IMR-90 (cell line): Measurements from ENCODE around the gene MAP4K1.

Source experiments
- BHLHE40 ChIP-seq: fragments of 150-350 bp; IDR thresholded peaks from 2 replicates; pipeline ENCODE4 v1.6.1; 2016; ENCODE audit warnings: mild to moderate bottlenecking, low read depth, low read length
- CEBPB ChIP-seq: IDR thresholded peaks from 2 replicates; pipeline ENCODE4 v1.6.1; 2012; ENCODE audit warnings: low read depth, low read length, improper control_type of control experiment
- CHD1 ChIP-seq: IDR thresholded peaks from 2 replicates; pipeline ENCODE4 v1.6.1; 2012; ENCODE audit warnings: low read depth, low read length, improper control_type of control experiment
- FOS ChIP-seq: fragments of 150-350 bp; IDR thresholded peaks from 2 replicates; pipeline ENCODE4 v1.6.1; 2016; ENCODE audit warnings: low read depth, low read length
- MAZ ChIP-seq: IDR thresholded peaks from 2 replicates; pipeline ENCODE4 v1.6.1; 2012; ENCODE audit warnings: low read depth, mild to moderate bottlenecking, low read length, improper control_type of control experiment, moderate library complexity, borderline replicate concordance
- MXI1 ChIP-seq: IDR thresholded peaks from 2 replicates; pipeline ENCODE4 v1.6.1; 2012; ENCODE audit warnings: low read depth, mild to moderate bottlenecking, low read length, moderate library complexity, borderline replicate concordance
- NFE2L2 ChIP-seq: fragments of 150-350 bp; IDR thresholded peaks from 2 replicates; pipeline ENCODE4 v1.6.1; 2016; ENCODE audit warnings: low read depth, mild to moderate bottlenecking, low read length
- POLR2A ChIP-seq: IDR thresholded peaks from 2 replicates; pipeline ENCODE4 v1.6.1; 2012; ENCODE audit warnings: mild to moderate bottlenecking, low read depth, low read length
- RAD21 ChIP-seq: IDR thresholded peaks from 2 replicates; pipeline ENCODE4 v1.6.1; 2012; ENCODE audit warnings: low read length, improper control_type of control experiment
- RFX5 ChIP-seq: IDR thresholded peaks from 2 replicates; pipeline ENCODE4 v1.8.0; 2012; ENCODE audit warnings: low read depth, mild to moderate bottlenecking, low read length, moderate library complexity
- SMC3 ChIP-seq: fragments of 150-350 bp; IDR thresholded peaks from 2 replicates; pipeline ENCODE4 v1.6.1; 2016; ENCODE audit warnings: low read depth, mild to moderate bottlenecking, antibody characterized with exemption, low read length, moderate library complexity
- TF ChIP-seq, protein P1 (sequence below): conservative IDR thresholded peaks from 2 replicates; pipeline ENCODE4 v1.5.1; 2012; ENCODE audit warnings: mild to moderate bottlenecking, low read depth, low read length, improper control_type of control experiment
- TF ChIP-seq, protein P2 (sequence below): fragments of 150-350 bp; IDR thresholded peaks from 2 replicates; pipeline ENCODE4 v1.6.1; 2017; ENCODE audit warnings: mild to moderate bottlenecking, antibody characterized with exemption, low read length, low read depth
- TF ChIP-seq, protein P3 (sequence below): fragments of 150-350 bp; IDR thresholded peaks from 2 replicates; pipeline ENCODE4 v1.6.1; 2016; ENCODE audit warnings: low read depth, mild to moderate bottlenecking, low read length, moderate library complexity, borderline replicate concordance

DNA sequence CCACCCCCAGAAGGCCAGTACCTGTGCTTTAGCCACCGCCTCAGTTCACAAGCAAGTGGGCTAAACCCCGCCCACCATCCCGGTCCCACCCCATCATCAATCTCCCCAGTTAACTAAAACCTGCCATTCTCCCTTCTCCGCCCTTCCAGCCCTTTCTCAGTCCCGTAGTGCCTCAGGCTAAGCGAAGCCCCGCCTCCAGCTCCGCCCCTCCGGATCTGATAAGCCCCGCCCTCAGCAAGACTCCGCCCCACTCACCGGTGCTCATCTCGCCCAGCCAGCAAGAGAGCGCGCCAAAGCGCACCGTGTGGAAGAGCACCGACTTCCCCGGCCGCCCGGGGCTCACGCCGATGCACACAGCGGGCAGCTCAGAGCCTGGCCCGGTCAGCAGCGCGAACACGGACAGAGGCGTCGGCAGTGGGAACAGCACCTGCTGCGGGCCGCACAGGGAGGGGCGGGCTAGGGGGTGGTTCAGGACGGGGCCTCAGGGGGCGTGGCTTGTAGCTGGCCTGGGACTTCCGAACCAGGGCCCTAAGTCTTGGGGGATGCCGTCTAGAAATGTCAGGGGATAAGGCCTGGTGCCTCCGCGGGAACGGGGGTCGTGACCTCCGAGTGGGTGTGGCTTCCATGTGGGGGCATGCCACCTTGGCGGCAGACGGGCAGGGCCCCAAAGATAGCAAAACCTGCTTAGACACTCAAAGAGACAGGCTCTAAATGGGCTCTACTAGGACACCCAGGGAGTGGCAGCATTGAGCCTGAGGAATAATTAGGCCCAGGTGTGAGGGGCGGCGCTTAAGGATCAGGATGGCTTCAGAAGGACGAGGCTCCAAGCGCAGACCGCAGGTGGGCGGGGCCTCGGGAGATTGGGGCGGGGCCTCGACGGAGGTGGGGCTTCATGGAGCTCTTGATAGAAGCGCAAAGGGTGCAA is 21.4 kb downstream of the MAP4K1 start:
- TF ChIP-seq, protein P1, sequence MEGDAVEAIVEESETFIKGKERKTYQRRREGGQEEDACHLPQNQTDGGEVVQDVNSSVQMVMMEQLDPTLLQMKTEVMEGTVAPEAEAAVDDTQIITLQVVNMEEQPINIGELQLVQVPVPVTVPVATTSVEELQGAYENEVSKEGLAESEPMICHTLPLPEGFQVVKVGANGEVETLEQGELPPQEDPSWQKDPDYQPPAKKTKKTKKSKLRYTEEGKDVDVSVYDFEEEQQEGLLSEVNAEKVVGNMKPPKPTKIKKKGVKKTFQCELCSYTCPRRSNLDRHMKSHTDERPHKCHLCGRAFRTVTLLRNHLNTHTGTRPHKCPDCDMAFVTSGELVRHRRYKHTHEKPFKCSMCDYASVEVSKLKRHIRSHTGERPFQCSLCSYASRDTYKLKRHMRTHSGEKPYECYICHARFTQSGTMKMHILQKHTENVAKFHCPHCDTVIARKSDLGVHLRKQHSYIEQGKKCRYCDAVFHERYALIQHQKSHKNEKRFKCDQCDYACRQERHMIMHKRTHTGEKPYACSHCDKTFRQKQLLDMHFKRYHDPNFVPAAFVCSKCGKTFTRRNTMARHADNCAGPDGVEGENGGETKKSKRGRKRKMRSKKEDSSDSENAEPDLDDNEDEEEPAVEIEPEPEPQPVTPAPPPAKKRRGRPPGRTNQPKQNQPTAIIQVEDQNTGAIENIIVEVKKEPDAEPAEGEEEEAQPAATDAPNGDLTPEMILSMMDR: no peak
- TF ChIP-seq SMC3: no peak
- no peak for TF ChIP-seq BHLHE40
- no peak for TF ChIP-seq MXI1
- TF ChIP-seq POLR2A: no peak
- no peak for TF ChIP-seq NFE2L2
- TF ChIP-seq MAZ: no peak
- TF ChIP-seq RFX5: no peak
- TF ChIP-seq CEBPB: no peak
- no peak for TF ChIP-seq FOS
- TF ChIP-seq, protein P2, sequence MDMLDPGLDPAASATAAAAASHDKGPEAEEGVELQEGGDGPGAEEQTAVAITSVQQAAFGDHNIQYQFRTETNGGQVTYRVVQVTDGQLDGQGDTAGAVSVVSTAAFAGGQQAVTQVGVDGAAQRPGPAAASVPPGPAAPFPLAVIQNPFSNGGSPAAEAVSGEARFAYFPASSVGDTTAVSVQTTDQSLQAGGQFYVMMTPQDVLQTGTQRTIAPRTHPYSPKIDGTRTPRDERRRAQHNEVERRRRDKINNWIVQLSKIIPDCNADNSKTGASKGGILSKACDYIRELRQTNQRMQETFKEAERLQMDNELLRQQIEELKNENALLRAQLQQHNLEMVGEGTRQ: no peak
- no peak for TF ChIP-seq RAD21
- no peak for TF ChIP-seq CHD1
- TF ChIP-seq, protein P3, sequence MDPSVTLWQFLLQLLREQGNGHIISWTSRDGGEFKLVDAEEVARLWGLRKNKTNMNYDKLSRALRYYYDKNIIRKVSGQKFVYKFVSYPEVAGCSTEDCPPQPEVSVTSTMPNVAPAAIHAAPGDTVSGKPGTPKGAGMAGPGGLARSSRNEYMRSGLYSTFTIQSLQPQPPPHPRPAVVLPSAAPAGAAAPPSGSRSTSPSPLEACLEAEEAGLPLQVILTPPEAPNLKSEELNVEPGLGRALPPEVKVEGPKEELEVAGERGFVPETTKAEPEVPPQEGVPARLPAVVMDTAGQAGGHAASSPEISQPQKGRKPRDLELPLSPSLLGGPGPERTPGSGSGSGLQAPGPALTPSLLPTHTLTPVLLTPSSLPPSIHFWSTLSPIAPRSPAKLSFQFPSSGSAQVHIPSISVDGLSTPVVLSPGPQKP: no peak
